H9 (cell line): ENCODE measurements around the gene SNAP25. TPM values are rescaled to one million over a fixed set of nuclear protein-coding genes. Genes with fewer than 3 reads are reported as not detected.

Source experiments
- DNase-seq: peaks from one replicate; pipeline ENCODE4 v3.0.0-alpha.2; 2017
- H2AFZ ChIP-seq: one replicate; pipeline ENCODE4 v1.6.1; 2013; ENCODE audit warnings: mild to moderate bottlenecking, low read length, control low read depth, moderate library complexity
- H2AK5ac ChIP-seq: 2 replicates; pipeline ENCODE4 v1.6.1; 2013; ENCODE audit warnings: low read length, control low read depth, mixed read lengths; ENCODE audit not compliant: insufficient read length
- H2BK120ac ChIP-seq: one replicate; pipeline ENCODE4 v1.6.1; 2013; ENCODE audit warnings: low read depth, mild to moderate bottlenecking, low read length, control low read depth, inconsistent platforms; ENCODE audit not compliant: poor library complexity, severe bottlenecking
- H2BK12ac ChIP-seq: 2 replicates; pipeline ENCODE4 v1.6.1; 2013; ENCODE audit warnings: low read length, control low read depth, mixed read lengths, low read depth; ENCODE audit not compliant: insufficient read length
- H2BK15ac ChIP-seq: 2 replicates; pipeline ENCODE4 v1.6.1; 2013; ENCODE audit warnings: low read depth, low read length, control low read depth
- H2BK20ac ChIP-seq: one replicate; pipeline ENCODE4 v1.6.1; 2013; ENCODE audit warnings: low read depth, mild to moderate bottlenecking, low read length, control low read depth, inconsistent platforms; ENCODE audit not compliant: poor library complexity, severe bottlenecking
- H2BK5ac ChIP-seq: 2 replicates; pipeline ENCODE4 v1.6.1; 2013; ENCODE audit warnings: low read length, control low read depth, mixed read lengths; ENCODE audit not compliant: insufficient read length
- H3K14ac ChIP-seq: 2 replicates; pipeline ENCODE4 v1.6.1; 2013; ENCODE audit warnings: low read length, control low read depth; ENCODE audit not compliant: insufficient read depth
- H3K18ac ChIP-seq: 2 replicates; pipeline ENCODE4 v1.6.1; 2013; ENCODE audit warnings: low read depth, mild to moderate bottlenecking, mixed read lengths, low read length, control low read depth; ENCODE audit not compliant: insufficient read length
- H3K23ac ChIP-seq: 2 replicates; pipeline ENCODE4 v1.6.1; 2013; ENCODE audit warnings: low read length, control low read depth, mixed read lengths, low read depth; ENCODE audit not compliant: insufficient read length
- H3K23me2 ChIP-seq: 2 replicates; pipeline ENCODE4 v1.6.1; 2013; ENCODE audit warnings: low read depth, mild to moderate bottlenecking, mixed read lengths, low read length, control low read depth; ENCODE audit not compliant: insufficient read length, poor library complexity, severe bottlenecking
- H3K27ac ChIP-seq: 2 replicates; pipeline ENCODE4 v1.5.1; 2013; ENCODE audit warnings: low read length, control low read depth, mixed read lengths, low read depth; ENCODE audit not compliant: insufficient read length
- H3K27me3 ChIP-seq: 2 replicates; pipeline ENCODE4 v1.6.1; 2013; ENCODE audit warnings: low read length, control low read depth, inconsistent platforms; ENCODE audit not compliant: insufficient read depth
- H3K4ac ChIP-seq: 2 replicates; pipeline ENCODE4 v1.6.1; 2013; ENCODE audit warnings: low read depth, mild to moderate bottlenecking, control low read depth, inconsistent platforms, low read length, moderate library complexity
- H3K4me1 ChIP-seq: 2 replicates; pipeline ENCODE4 v1.6.1; 2013; ENCODE audit warnings: low read length, control low read depth, inconsistent platforms; ENCODE audit not compliant: insufficient read depth
- H3K4me2 ChIP-seq: 2 replicates; pipeline ENCODE4 v1.6.1; 2013; ENCODE audit warnings: low read length, control low read depth, mixed read lengths; ENCODE audit not compliant: insufficient read length, insufficient read depth
- H3K56ac ChIP-seq: 2 replicates; pipeline ENCODE4 v1.6.1; 2013; ENCODE audit warnings: low read depth, mild to moderate bottlenecking, mixed read lengths, low read length, control low read depth; ENCODE audit not compliant: insufficient read length
- H3K79me1 ChIP-seq: 2 replicates; pipeline ENCODE4 v1.6.1; 2013; ENCODE audit warnings: low read depth, mild to moderate bottlenecking, moderate library complexity, low read length, control low read depth, inconsistent platforms; ENCODE audit not compliant: insufficient read depth, poor library complexity, severe bottlenecking
- H3K79me2 ChIP-seq: 2 replicates; pipeline ENCODE4 v1.6.1; 2013; ENCODE audit warnings: low read length, control low read depth, inconsistent platforms; ENCODE audit not compliant: insufficient read depth
- H3K9ac ChIP-seq: 2 replicates; pipeline ENCODE4 v1.6.1; 2013; ENCODE audit warnings: low read length, control low read depth, mixed read lengths; ENCODE audit not compliant: insufficient read length; ENCODE audit errors: extremely low read depth
- H3K9me3 ChIP-seq: one replicate; pipeline ENCODE4 v1.6.1; 2013; ENCODE audit warnings: low read depth, low read length, inconsistent platforms; ENCODE audit not compliant: control insufficient read depth
- H3T11ph ChIP-seq: one replicate; pipeline ENCODE4 v1.6.1; 2013; ENCODE audit warnings: mild to moderate bottlenecking, low read length, control low read depth, inconsistent platforms
- H4K20me1 ChIP-seq: one replicate; pipeline ENCODE4 v1.6.1; 2013; ENCODE audit not compliant: control insufficient read depth, insufficient read length, insufficient read depth
- H4K5ac ChIP-seq: 2 replicates; pipeline ENCODE4 v1.6.1; 2013; ENCODE audit warnings: low read depth, mild to moderate bottlenecking, mixed read lengths, low read length, control low read depth; ENCODE audit not compliant: insufficient read length
- H4K8ac ChIP-seq: replicated peaks from 2 replicates; pipeline ENCODE4 v1.6.1; 2013; ENCODE audit warnings: low read length, control low read depth, mixed read lengths, low read depth; ENCODE audit not compliant: insufficient read length
- H4K91ac ChIP-seq: 2 replicates; pipeline ENCODE4 v1.6.1; 2013; ENCODE audit warnings: low read depth, mild to moderate bottlenecking, moderate library complexity, mixed read lengths, low read length, control low read depth; ENCODE audit not compliant: insufficient read length
- H3K27ac Mint-ChIP-seq, 3 experiments: 2 replicates in 2 of 3; 3 replicates in 1 of 3; pipeline ENCODE4 v1.8.0; 2020 to 2021; ENCODE audit warnings: mixed read lengths in 3 of 3, mild to moderate bottlenecking in 1 of 3, moderate library complexity in 1 of 3
- H3K27me3 Mint-ChIP-seq: 2 replicates; pipeline ENCODE4 v1.8.0; 2021; ENCODE audit warnings: low read depth, mild to moderate bottlenecking, moderate library complexity, mixed read lengths
- H3K36me3 Mint-ChIP-seq, 3 experiments: 2 replicates in 2 of 3; 3 replicates in 1 of 3; pipeline ENCODE4 v1.8.0; 2020 to 2021; ENCODE audit warnings: low read depth in 3 of 3, mixed read lengths in 3 of 3; ENCODE audit not compliant: insufficient read depth in 1 of 3
- H3K4me1 Mint-ChIP-seq, 2 experiments: 2 replicates each; pipeline ENCODE4 v1.8.0; 2020; ENCODE audit warnings: mixed read lengths in 2 of 2
- H3K4me3 Mint-ChIP-seq, 2 experiments: 2 replicates in 1 of 2; 3 replicates in 1 of 2; pipeline ENCODE4 v1.8.0; 2020 to 2021; ENCODE audit warnings: mild to moderate bottlenecking in 2 of 2, mixed read lengths in 2 of 2, moderate library complexity in 1 of 2
- H3K9me3 Mint-ChIP-seq, 2 experiments: 2 replicates in 1 of 2; 3 replicates in 1 of 2; pipeline ENCODE4 v1.8.0; 2020; ENCODE audit warnings: mild to moderate bottlenecking in 2 of 2, mixed read lengths in 2 of 2, moderate library complexity in 1 of 2
- CTCF ChIP-seq: fragments of 200-600 bp; sonication (generic); conservative IDR thresholded peaks from 3 replicates; pipeline ENCODE4 v1.8.0; 2021; ENCODE audit warnings: antibody characterized with exemption, mild to moderate bottlenecking
- WGBS: extraction: QIAGEN DNeasy Blood & Tissue Kit; methylation state at CpG from one replicate; pipeline ENCODE4 v1.1.7; 2013; ENCODE audit warnings: missing lambda C conversion rate, low lambda C conversion rate, mixed read lengths; ENCODE audit not compliant: insufficient read length; ENCODE audit errors: extremely low coverage; 5-methylcytosine and 5-hydroxymethylcytosine counted together
- total RNA-seq: library from RNA; stranded (reverse); gene quantifications from 2 replicates; pipeline ENCODE4 v1.2.1, GENCODE V29; 2021

Gene SNAP25
- total RNA-seq, 1 experiment from 2014 or later, result 0.13 TPM

GRCh38 chr20:10322073-10323012 lies 103.7 kb downstream of the SNAP25 start:
- Histone ChIP-seq H4K8ac (no peak overlapping the region), H3T11ph (no peak overlapping the region), H3K9me3 (no peaks in the 10 kb centered on the region), H3K56ac (no peak overlapping the region), H3K27ac (no peak overlapping the region), H2AFZ (no peak overlapping the region), H3K4ac (no peak overlapping the region), H2BK12ac (no peak overlapping the region), H3K14ac (no peak overlapping the region), H2BK5ac (no peak overlapping the region), H2AK5ac (no peak overlapping the region), H3K79me1 (no peaks in the 10 kb centered on the region), H4K20me1 (no peaks in the 10 kb centered on the region), H2BK120ac (no peak overlapping the region), H3K4me1 (no peaks in the 10 kb centered on the region), H3K79me2 (no peaks in the 10 kb centered on the region), H3K23ac (no peak overlapping the region), H4K5ac (no peak overlapping the region), H2BK20ac (no peak overlapping the region), H3K18ac (no peak overlapping the region), H2BK15ac (no peak overlapping the region), H3K23me2 (no peaks in the 10 kb centered on the region), H4K91ac (no peak overlapping the region), H3K27me3 (no peaks in the 10 kb centered on the region), H3K9ac (no peak overlapping the region), H3K4me2 (no peak overlapping the region)
- no peak overlapping the region for H3K4me3 Mint-ChIP-seq
- TF ChIP-seq CTCF, result no peak
- peak overlapping the region in 2 of 3 experiments; percentile 12 to 60; a peak in 2 of 7 replicates for H3K27ac Mint-ChIP-seq
- peaks cover 0 to 3% (median 1%) of the 10 kb centered on the region in 3 experiments; a peak in 3 of 7 replicates for H3K36me3 Mint-ChIP-seq
- no peaks in the 10 kb centered on the region; the same call in 1 of the 2 replicates for H3K27me3 Mint-ChIP-seq
- peaks cover 0 to 4% of the 10 kb centered on the region in 2 experiments; a peak in 3 of 5 replicates for H3K9me3 Mint-ChIP-seq
- no CpG with 5 or more reads among the region's 6 CpGs for WGBS
- H3K4me1 Mint-ChIP-seq, result peaks cover 12% of the 10 kb centered on the region in 2 experiments
- DNase-seq, result no peak
